Small intestine (tissue), 7 donors: ENCODE results near the gene HAS3. TPM values are rescaled to one million over a fixed set of nuclear protein-coding genes. Genes with fewer than 3 reads are reported as not detected.

ENCODE experiments used
- DNase-seq, 2 donors: peaks; one replicate each; pipeline versions ENCODE4 v3.0.0 to v3.0.0-alpha.2; 2013
- FAIRE-seq: peaks from 2 replicates; lab custom pipeline; 2012; peaks lifted over from hg19 to GRCh38; lab: Jason Lieb, UNC
- H3K27ac ChIP-seq, 3 donors: one replicate each; pipeline ENCODE4 v1.5.1; 2013; ENCODE audit warnings: low read length in 2 of 3, mild to moderate bottlenecking in 2 of 3, control low read depth in 1 of 3, inconsistent platforms in 1 of 3, low read depth in 1 of 3, moderate library complexity in 1 of 3
- H3K27me3 ChIP-seq, 3 donors: one replicate each; pipeline ENCODE4 v1.6.1; 2013; ENCODE audit warnings: low read length in 3 of 3, inconsistent platforms in 1 of 3; ENCODE audit not compliant: control insufficient read depth in 3 of 3, insufficient read depth in 3 of 3
- H3K36me3 ChIP-seq, 3 donors: one replicate each; pipeline ENCODE4 v1.6.1; 2013; ENCODE audit warnings: low read length in 3 of 3, inconsistent platforms in 1 of 3, low read depth in 1 of 3, mild to moderate bottlenecking in 1 of 3, moderate library complexity in 1 of 3; ENCODE audit not compliant: control insufficient read depth in 3 of 3, insufficient read depth in 2 of 3
- H3K4me1 ChIP-seq, 3 donors: one replicate each; pipeline ENCODE4 v1.6.1; 2013; ENCODE audit warnings: low read length in 2 of 3, inconsistent platforms in 1 of 3, low read depth in 1 of 3, mild to moderate bottlenecking in 1 of 3, moderate library complexity in 1 of 3; ENCODE audit not compliant: control insufficient read depth in 3 of 3, insufficient read depth in 2 of 3
- H3K4me3 ChIP-seq, 3 donors: one replicate each; pipeline ENCODE4 v1.5.1; 2013; ENCODE audit warnings: low read length in 3 of 3, control low read depth in 1 of 3, inconsistent platforms in 1 of 3, low read depth in 1 of 3, mild to moderate bottlenecking in 1 of 3, moderate library complexity in 1 of 3
- H3K9me3 ChIP-seq, 2 donors: one replicate each; pipeline ENCODE4 v1.6.1; 2013; ENCODE audit warnings: low read depth in 1 of 2, low read length in 1 of 2; ENCODE audit not compliant: control insufficient read depth in 2 of 2, insufficient read depth in 1 of 2
- WGBS, 3 donors: extraction: QIAGEN DNeasy Blood & Tissue Kit; methylation state at CpG; one replicate each; pipeline ENCODE4 v1.1.7; 2013; 5-methylcytosine and 5-hydroxymethylcytosine counted together
- polyA plus RNA-seq, 4 donors: library from polyadenylated mRNA; stranded (reverse) in 3 of 4; unstranded in 1 of 4; fragments of 200-250 nt in 3 of 4; fragments of 120-200 nt in 1 of 4; gene quantifications; one replicate each; pipeline versions ENCODE4 v1.2.1 to v1.2.3, GENCODE V29; 2013
- donor health status: healthy with polysubstance abuse.
- donor health status: control.
- donor health status: control.
- donor health status: Bipolar disorder and iron deficiency.
- donor health status: healthy.

Gene HAS3
- polyA plus RNA-seq, 4 donors, result 0.67 to 5.3 (median 0.94) TPM

GRCh38 chr16:69100071-69100691 lies 5.3 kb upstream of the HAS3 start:
- H3K9me3 ChIP-seq, result no peaks in the 10 kb centered on the region
- FAIRE-seq, result no peak
- no peak overlapping the region for H3K4me3 ChIP-seq
- H3K27me3 ChIP-seq, result peaks cover 0 to 5% (median 0%) of the 10 kb centered on the region in 3 donors
- peaks cover 0 to 4% (median 0%) of the 10 kb centered on the region in 3 donors for H3K4me1 ChIP-seq
- no peaks in the 10 kb centered on the region for H3K36me3 ChIP-seq
- 73 to 82% (median 77%) methylated on average over 11 of the region's 11 CpGs for WGBS, 3 donors
- H3K27ac ChIP-seq, result no peak overlapping the region
- DNase-seq, result no peak

- DNase-seq (peak; percentile 17 to 46), FAIRE-seq (no peak)
- Histone ChIP-seq H3K27ac (no peak overlapping the region), H3K4me3 (peak overlapping the region; percentile 37 to 54 (median 46)), H3K27me3 (peaks cover 0 to 28% (median 2%) of the 10 kb centered on the region in 3 donors), H3K4me1 (peaks cover 0 to 14% (median 14%) of the 10 kb centered on the region in 3 donors), H3K36me3 (peaks cover 0 to 24% (median 6%) of the 10 kb centered on the region in 3 donors), H3K9me3 (no peaks in the 10 kb centered on the region)
- 1% methylated on average over 40 to 55 of the region's 55 CpGs for WGBS, 3 donors
These were observed 1.2 kb downstream of the HAS3 start for GRCh38 chr16:69106491-69107315.

GRCh38 chr16:69107316-69107962 lies 2.0 kb downstream of the HAS3 start:
- DNase-seq (peak; percentile 46 to 54), FAIRE-seq (no peak)
- Histone ChIP-seq H3K27me3 (peaks cover 0 to 28% (median 2%) of the 10 kb centered on the region in 3 donors), H3K36me3 (peaks cover 0 to 29% (median 6%) of the 10 kb centered on the region in 3 donors), H3K4me1 (peaks cover 0 to 14% (median 12%) of the 10 kb centered on the region in 3 donors), H3K9me3 (no peaks in the 10 kb centered on the region), H3K27ac (no peak overlapping the region), H3K4me3 (peak overlapping the region in 2 of 3 donors; percentile 46 to 54)
- WGBS, 3 donors, result 3 to 6% (median 5%) methylated on average over 46 to 52 of the region's 52 CpGs

DNA sequence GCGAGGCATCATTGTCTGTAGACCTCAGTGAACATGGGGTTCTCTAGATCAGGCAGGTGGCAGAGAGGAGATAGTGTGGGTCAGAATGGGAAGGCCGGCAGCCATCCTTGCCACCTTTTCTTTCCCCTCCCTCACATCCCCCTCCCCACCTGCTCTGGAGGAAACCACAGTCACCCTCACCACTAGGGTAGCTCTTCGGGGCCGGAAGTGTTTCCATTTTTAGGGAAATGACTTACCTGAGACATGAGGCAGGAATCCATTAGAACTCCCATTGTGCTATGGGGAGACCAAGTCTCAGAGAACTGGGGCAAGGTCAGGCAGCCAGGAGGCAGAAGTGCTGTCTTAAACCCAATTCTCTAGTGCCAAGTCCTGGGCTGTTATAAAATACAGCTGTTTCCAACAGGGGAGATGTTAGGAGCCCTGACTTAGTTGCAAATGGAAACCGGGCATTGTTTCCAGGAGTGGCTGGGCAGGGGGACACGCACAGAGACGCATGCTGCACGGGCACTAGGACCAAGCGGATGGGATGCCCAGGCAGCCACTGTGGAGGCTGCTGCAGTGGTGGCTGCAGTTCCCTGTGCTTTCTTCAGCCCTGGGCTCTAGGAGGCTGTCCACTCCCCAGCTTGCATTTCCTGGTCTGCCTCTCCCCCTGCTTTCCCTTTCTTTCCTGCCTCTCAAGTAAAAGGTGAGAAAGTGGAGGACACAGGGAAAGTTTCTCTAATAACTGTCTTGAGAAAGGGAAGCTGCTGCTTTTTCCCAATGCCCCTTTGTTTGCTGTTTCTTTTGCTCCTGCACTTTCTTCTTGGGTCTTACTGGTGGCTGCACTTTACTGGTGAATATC lies 2.8 kb downstream of the HAS3 start:
- FAIRE-seq (no peak), DNase-seq (no peak)
- Histone ChIP-seq H3K27me3 (peaks cover 0 to 28% (median 2%) of the 10 kb centered on the region in 3 donors), H3K4me1 (peaks cover 0 to 14% (median 10%) of the 10 kb centered on the region in 3 donors), H3K36me3 (peaks cover 0 to 38% (median 6%) of the 10 kb centered on the region in 3 donors), H3K9me3 (no peaks in the 10 kb centered on the region), H3K27ac (no peak overlapping the region), H3K4me3 (no peak overlapping the region)
- 54 to 67% (median 57%) methylated on average over 9 of the region's 9 CpGs for WGBS, 3 donors

- FAIRE-seq (no peak), DNase-seq (no peak)
These were observed 3.4 kb downstream of the HAS3 start for GRCh38 chr16:69108905-69109252.

GRCh38 chr16:69109486-69110270 lies 4.2 kb downstream of the HAS3 start:
- no peak for FAIRE-seq
- peaks cover 0 to 52% (median 6%) of the 10 kb centered on the region in 3 donors for H3K36me3 ChIP-seq
- peaks cover 0 to 28% (median 2%) of the 10 kb centered on the region in 3 donors for H3K27me3 ChIP-seq
- peaks cover 0 to 14% (median 10%) of the 10 kb centered on the region in 3 donors for H3K4me1 ChIP-seq
- no peak overlapping the region for H3K27ac ChIP-seq
- WGBS, 3 donors, result 94 to 98% (median 96%) methylated on average over 42 to 48 of the region's 48 CpGs
- H3K9me3 ChIP-seq, result no peaks in the 10 kb centered on the region
- DNase-seq, result no peak
- H3K4me3 ChIP-seq, result no peak overlapping the region

More at GRCh38 chr16:69108905-69109252, 3.4 kb downstream of the HAS3 start:
- no peaks in the 10 kb centered on the region for H3K9me3 ChIP-seq
- H3K4me3 ChIP-seq, result no peak overlapping the region
- H3K4me1 ChIP-seq, result peaks cover 0 to 14% (median 10%) of the 10 kb centered on the region in 3 donors
- H3K27ac ChIP-seq, result no peak overlapping the region
- H3K36me3 ChIP-seq, result peaks cover 0 to 44% (median 6%) of the 10 kb centered on the region in 3 donors
- 90 to 96% (median 93%) methylated on average over 4 of the region's 4 CpGs for whole genome bisulfite sequencing, 3 donors
- H3K27me3 ChIP-seq, result peaks cover 0 to 28% (median 2%) of the 10 kb centered on the region in 3 donors

GRCh38 chr16:69110406-69110805 lies 5.0 kb downstream of the HAS3 start:
- Histone ChIP-seq H3K36me3 (peaks cover 0 to 59% (median 6%) of the 10 kb centered on the region in 3 donors), H3K27me3 (peaks cover 0 to 25% (median 2%) of the 10 kb centered on the region in 3 donors), H3K4me1 (peaks cover 0 to 14% (median 10%) of the 10 kb centered on the region in 3 donors), H3K4me3 (no peak overlapping the region), H3K27ac (no peak overlapping the region), H3K9me3 (no peaks in the 10 kb centered on the region)
- FAIRE-seq (no peak), DNase-seq (no peak)
- 92 to 95% (median 94%) methylated on average over 7 of the region's 7 CpGs for WGBS, 3 donors
